Right atrium auricular region (tissue), 2 donors: ENCODE data around the gene PKP4. TPM values are rescaled to one million over a fixed set of nuclear protein-coding genes. Genes with fewer than 3 reads are reported as not detected.
A peak's percentile ranks its signal among the peaks of the same experiment; 100 is the strongest.

ENCODE experiments used
- DNase-seq: peaks from one replicate; pipeline ENCODE4 v3.0.0-alpha.2; 2019; ENCODE audit warnings: low spot score
- H3K27ac ChIP-seq, 2 donors: fragments of 200-600 bp; sonication (generic); 1 replicate in 1 of 2; 2 replicates in 1 of 2; pipeline ENCODE4 v1.5.1; 2016 to 2019
- H3K27me3 ChIP-seq, 2 donors: fragments of 200-600 bp; sonication (generic); one replicate each; pipeline versions ENCODE4 v1.5.1 to v1.6.0; 2017 to 2019
- H3K36me3 ChIP-seq: fragments of 200-600 bp; sonication (generic); one replicate; pipeline ENCODE4 v1.5.1; 2016
- H3K4me1 ChIP-seq, 2 donors: fragments of 200-600 bp; sonication (generic); one replicate each; pipeline versions ENCODE4 v1.5.1 to v1.6.0; 2017 to 2019
- H3K4me3 ChIP-seq, 2 donors: fragments of 200-600 bp; sonication (generic); 1 replicate in 1 of 2; 2 replicates in 1 of 2; pipeline ENCODE4 v1.5.1; 2017 to 2019; ENCODE audit warnings: mild to moderate bottlenecking in 1 of 2, moderate library complexity in 1 of 2
- H3K9me3 ChIP-seq, 2 donors: fragments of 200-600 bp; sonication (generic); one replicate each; pipeline ENCODE4 v1.5.1; 2019
- CTCF ChIP-seq, 2 donors: fragments of 200-600 bp; sonication (generic); IDR thresholded peaks; one replicate each; pipeline ENCODE4 v1.5.1; 2019; ENCODE audit warnings: antibody characterized with exemption in 2 of 2
- total RNA-seq, 2 donors: library from RNA; depleted of rRNA; stranded (reverse); fragments of >200 nt; gene quantifications; one replicate each; pipeline ENCODE4 v1.1.0, GENCODE V29; 2016

The PKP4 gene
- total RNA-seq, 2 donors from 2014 or later, result 36.2 to 39.2 TPM

GRCh38 chr2:158598862-158599517 lies 142.2 kb downstream of the PKP4 start:
- Histone ChIP-seq H3K4me3 (no peak overlapping the region), H3K9me3 (no peaks in the 10 kb centered on the region), H3K27me3 (no peaks in the 10 kb centered on the region), H3K27ac (peak overlapping the region; percentile 46 to 53), H3K36me3 (no peaks in the 10 kb centered on the region), H3K4me1 (peaks cover 0 to 21% of the 10 kb centered on the region in 2 donors)
- no peak for TF ChIP-seq CTCF (IDR thresholded peaks at IDR 0.05)
- DNase-seq, result no peak

DNA sequence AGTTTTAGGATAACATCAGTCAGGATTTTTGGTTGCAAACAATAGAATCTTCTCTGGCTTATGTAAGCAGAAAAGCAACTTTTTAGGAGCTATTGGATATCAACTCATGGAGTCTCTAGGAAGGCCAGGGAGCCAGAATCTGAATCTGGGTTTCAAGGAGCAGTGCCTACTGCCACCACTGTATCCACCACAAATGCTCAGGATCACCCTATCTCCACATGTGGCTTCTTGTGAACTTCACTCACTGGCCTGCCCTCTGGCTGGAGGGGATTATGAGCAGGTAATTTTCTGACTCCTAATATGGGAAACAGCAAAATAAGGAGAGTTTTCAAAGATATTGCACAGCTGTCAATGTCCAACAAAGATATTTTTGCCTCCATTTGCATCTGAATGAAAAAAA lies 142.9 kb downstream of the PKP4 start:
- Histone ChIP-seq H3K9me3 (no peaks in the 10 kb centered on the region), H3K4me3 (no peak overlapping the region), H3K27me3 (no peaks in the 10 kb centered on the region), H3K36me3 (no peaks in the 10 kb centered on the region), H3K4me1 (peaks cover 0 to 21% of the 10 kb centered on the region in 2 donors), H3K27ac (peak overlapping the region; percentile 46 to 53)
- no peak for TF ChIP-seq CTCF (IDR thresholded peaks at IDR 0.05)
- DNase-seq, result no peak

DNA sequence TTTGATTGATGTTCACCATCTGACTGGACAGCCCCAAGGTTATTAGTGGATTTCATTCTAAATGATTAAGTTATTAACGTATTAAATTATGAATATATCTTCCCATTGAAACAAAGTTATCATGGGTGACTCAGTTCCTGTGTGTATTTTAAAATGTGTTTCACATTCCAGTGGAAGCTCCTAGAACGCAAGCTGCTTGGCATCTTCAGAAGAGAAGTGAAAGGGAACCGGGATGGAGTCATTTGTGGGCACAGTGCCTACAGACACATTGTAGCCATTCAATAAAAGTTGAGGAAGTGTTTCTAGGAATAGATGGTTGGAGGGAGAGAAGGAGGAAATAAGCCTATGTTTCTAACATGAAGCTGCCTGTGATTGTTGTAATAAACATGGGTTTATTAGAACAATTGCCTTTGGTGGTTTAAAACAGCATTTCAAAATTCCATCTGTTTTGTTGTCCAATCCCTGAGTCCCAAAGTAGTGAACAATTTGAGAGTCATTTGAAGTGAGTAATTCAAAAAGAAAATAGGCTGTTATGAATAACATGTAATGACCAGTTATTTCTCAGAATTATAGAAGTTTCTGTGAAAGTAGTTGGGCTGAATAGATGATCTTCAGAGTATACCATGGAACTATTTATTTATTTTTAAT lies 143.5 kb downstream of the PKP4 start:
- no peaks in the 10 kb centered on the region for H3K9me3 ChIP-seq
- no peaks in the 10 kb centered on the region for H3K27me3 ChIP-seq
- H3K4me3 ChIP-seq, result no peak overlapping the region
- H3K27ac ChIP-seq, result peak overlapping the region; percentile 46 to 53
- peaks cover 0 to 21% of the 10 kb centered on the region in 2 donors for H3K4me1 ChIP-seq
- DNase-seq, result peak; percentile 76
- no peak for TF ChIP-seq CTCF (IDR thresholded peaks at IDR 0.05)
- H3K36me3 ChIP-seq, result no peaks in the 10 kb centered on the region

DNA sequence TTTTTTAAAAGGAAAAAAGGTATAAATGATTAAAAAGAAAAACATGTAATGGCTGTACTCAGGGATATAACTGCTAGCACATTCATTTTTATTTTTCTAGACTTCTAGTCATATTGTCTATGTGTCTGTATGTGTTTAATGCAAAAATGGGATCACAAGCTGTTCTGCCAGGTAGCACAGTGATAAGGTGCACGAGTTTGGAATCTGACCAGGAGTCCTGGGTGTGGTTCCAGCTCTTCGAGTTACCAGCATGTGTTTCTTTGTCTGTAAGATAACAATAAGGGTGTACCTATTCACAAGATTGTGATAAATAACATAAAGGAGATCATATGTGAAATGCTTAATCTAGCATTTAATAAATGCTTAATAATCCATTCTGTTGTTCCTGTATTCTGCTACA lies 145.3 kb downstream of the PKP4 start:
- H3K4me1 ChIP-seq, result peaks cover 0 to 21% of the 10 kb centered on the region in 2 donors
- no peak overlapping the region for H3K4me3 ChIP-seq
- H3K27me3 ChIP-seq, result no peaks in the 10 kb centered on the region
- H3K27ac ChIP-seq, result no peak overlapping the region
- no peak for TF ChIP-seq CTCF (IDR thresholded peaks at IDR 0.05)
- no peaks in the 10 kb centered on the region for H3K9me3 ChIP-seq
- no peak for DNase-seq
- H3K36me3 ChIP-seq, result no peaks in the 10 kb centered on the region

DNA sequence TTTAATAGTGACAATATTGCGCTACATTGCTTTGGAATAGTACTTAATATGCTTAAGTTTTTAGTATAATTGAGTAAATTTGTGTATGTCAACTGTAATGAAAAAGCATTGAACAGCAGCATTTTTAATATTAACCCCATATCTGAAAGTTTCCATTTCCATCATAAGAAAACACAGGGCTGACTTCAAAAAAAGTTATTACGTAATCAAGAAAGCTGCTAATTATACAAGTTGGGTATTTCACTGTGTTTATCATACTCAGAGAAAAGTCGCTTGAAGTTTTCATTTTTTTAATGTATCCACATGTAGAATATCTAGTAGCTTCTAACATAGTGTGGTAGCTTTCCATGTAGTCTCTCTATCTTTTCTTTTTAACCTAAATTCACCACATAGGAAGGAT lies 146.5 kb downstream of the PKP4 start:
- no peak overlapping the region for H3K4me3 ChIP-seq
- no peak for TF ChIP-seq CTCF (IDR thresholded peaks at IDR 0.05)
- peaks cover 0 to 21% of the 10 kb centered on the region in 2 donors for H3K4me1 ChIP-seq
- no peak overlapping the region for H3K27ac ChIP-seq
- no peaks in the 10 kb centered on the region for H3K27me3 ChIP-seq
- no peaks in the 10 kb centered on the region for H3K9me3 ChIP-seq
- H3K36me3 ChIP-seq, result no peaks in the 10 kb centered on the region
- DNase-seq, result no peak
